Measurements from ENCODE around the gene ACSBG1. TPM values are rescaled to one million over a fixed set of nuclear protein-coding genes. Genes with fewer than 3 reads are reported as not detected.

Gene ACSBG1, protein sequence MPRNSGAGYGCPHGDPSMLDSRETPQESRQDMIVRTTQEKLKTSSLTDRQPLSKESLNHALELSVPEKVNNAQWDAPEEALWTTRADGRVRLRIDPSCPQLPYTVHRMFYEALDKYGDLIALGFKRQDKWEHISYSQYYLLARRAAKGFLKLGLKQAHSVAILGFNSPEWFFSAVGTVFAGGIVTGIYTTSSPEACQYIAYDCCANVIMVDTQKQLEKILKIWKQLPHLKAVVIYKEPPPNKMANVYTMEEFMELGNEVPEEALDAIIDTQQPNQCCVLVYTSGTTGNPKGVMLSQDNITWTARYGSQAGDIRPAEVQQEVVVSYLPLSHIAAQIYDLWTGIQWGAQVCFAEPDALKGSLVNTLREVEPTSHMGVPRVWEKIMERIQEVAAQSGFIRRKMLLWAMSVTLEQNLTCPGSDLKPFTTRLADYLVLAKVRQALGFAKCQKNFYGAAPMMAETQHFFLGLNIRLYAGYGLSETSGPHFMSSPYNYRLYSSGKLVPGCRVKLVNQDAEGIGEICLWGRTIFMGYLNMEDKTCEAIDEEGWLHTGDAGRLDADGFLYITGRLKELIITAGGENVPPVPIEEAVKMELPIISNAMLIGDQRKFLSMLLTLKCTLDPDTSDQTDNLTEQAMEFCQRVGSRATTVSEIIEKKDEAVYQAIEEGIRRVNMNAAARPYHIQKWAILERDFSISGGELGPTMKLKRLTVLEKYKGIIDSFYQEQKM
- total RNA-seq, result under 1 TPM in 1 of 2 experiments, not detected in 1; 0.25 TPM

DNA sequence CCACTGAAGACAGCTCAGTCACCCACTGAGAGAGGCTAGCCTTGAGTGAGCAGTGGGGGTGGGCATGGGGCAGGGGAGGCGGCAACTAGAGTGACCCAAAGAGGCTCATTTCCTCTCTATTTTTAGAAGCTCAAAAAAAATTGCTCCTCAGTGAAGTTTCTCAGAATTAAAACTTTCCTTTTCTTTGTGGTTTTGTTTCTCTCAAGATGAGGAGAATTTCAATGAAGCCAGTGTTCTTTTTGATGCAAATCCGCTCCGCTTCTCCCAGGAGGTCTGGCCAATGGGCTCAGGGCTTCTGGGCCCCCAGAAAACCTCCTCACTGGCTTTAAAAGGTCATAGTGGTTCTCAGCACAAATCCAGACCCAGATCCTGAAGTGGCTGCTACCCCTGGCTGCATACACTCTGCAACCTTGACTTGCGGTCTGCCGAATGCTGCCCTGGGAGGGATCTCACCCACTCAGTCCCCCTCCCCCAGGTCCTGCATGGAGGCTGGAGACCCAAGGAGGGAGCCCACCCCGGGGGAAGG is at the start of gene ACSBG1:
TSS of gene ACSBG1 (minus strand) at position 51 of the 526 bp plus-strand sequence. CDS start 64 bp downstream, outside the sequence.
- Mint-ChIP-seq H3K36me3 (no peaks in the 10 kb centered on the region), H3K27ac (peak within 1 kb of the TSS; percentile 45), H3K4me3 (peak within 1 kb of the TSS; percentile 52), H3K9me3 (no peaks in the 10 kb centered on the region), H3K4me1 (peaks cover 18% of the 10 kb centered on the region), H3K27me3 (peaks cover 8% of the 10 kb centered on the region)
- DNase-seq (no peak), ATAC-seq (ENCODE audit: low read depth) (no peak)
- POLR2A ChIA-PET, result no interaction called here

DNA sequence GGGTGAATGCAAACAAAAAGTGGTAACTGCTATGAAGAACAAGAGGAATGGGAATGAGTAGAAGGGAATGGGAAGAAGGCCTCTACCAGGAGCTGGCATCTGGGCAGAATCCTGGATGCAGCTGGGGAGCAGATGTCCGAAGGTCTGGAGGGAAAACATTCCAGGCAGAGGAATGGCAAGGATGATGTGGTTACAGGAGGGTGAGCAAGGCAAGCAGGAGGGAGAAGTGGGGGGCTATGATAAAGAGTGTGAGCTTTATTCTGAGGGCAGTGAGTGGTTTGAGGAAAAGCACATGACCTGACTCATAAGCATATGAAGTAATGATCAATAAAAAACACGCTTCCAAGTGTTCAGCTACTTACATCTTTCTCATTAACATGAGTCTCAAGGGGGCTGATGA is 48.0 kb upstream of the ACSBG1 start:
- Mint-ChIP-seq H3K36me3 (peaks cover 17% of the 10 kb centered on the region), H3K9me3 (no peaks in the 10 kb centered on the region), H3K4me3 (no peak overlapping the region), H3K27me3 (no peaks in the 10 kb centered on the region), H3K27ac (no peak overlapping the region), H3K4me1 (peaks cover 5% of the 10 kb centered on the region)
- POLR2A ChIA-PET, result no interaction called here
- no peak for DNase-seq
- ATAC-seq (ENCODE audit: low read depth), result no peak

DNA sequence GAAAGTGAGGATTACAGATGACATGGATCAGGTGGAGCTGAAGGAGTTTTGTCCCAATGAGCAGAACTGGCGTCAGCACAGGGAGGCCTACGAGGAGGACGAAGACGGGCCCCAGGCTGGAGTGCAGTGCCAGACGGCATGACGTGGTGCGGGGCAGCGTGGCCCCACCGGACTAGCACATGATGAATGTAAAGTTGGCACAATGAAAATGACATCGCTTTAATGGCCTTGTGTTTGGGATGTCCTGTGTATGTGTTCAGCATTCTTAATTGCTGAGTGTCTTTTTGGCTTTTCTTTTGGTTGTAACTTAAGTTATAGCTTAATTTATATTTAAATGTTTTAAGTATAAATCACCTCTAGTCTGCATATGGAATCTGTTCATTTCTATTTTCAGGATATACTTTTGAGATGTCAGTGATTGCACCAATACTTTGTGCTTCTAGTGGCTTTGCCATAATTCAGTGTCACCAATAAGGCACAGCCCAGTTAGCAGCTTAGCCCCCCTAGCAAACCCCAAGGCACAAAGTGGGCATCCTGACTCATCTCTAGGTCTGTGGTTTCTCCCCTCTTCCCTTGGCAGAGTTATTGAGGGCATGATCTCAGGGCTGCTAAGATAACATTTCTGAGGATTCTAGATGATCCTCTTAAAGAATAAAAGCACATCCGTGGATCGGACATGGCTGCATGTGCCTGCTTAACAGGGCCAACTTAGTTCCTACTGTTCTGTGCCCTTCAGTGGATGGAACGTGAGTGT is 46.1 kb upstream of the ACSBG1 start:
- Mint-ChIP-seq H3K27me3 (no peaks in the 10 kb centered on the region), H3K27ac (no peak overlapping the region), H3K9me3 (no peaks in the 10 kb centered on the region), H3K36me3 (peaks cover 10% of the 10 kb centered on the region), H3K4me1 (peaks cover 3% of the 10 kb centered on the region), H3K4me3 (no peak overlapping the region)
- DNase-seq, result no peak
- POLR2A ChIA-PET, result interaction anchor here (1.0 kb wide), 1 partner anchor 19 kb away, joined by 3 read pairs; the partner anchor contains the start of gene SKIC8
- ATAC-seq (ENCODE audit: low read depth), result no peak

DNA sequence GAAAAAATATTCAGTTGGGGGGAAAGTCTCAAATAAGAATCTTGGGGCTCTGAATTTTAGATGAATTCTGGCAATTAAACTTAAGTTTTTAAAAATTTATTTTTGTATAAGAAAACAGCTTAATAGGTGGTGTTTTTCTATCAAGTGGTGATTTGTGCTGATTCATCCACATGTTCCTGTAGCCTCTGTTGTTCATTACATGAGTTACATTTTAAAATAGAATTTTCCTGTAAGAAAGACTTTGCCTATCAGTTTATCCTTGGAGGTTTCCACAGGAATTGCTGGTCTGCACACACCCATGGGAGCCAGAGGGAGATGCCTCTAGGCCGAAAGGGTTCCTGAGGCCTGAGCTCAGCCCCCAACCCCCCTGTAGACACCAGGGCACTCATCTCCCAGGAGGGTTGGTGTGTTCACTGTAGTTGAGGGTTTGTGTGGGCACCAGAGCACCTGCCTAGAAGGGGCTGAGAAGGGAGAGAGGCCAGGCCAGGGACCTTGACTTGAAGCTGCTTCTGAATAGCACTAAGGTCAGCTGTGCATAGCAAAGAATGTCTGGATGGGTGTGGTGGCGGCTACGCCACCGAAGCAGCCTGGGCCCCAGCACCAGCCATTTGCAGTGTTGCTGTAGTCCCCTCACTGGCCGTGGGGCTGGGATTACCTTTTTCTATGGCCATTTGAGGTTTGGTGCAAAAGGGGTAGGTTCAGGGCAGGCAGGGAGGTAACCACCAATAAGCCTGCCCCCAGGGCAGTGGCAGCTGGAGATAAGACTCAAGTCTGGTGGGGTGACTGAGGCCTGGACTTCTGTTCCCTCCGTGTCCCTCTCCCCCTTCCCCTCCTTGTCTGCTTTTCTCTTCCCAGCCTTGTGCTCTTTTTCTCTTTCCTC is 41.9 kb upstream of the ACSBG1 start:
- no peak for DNase-seq
- POLR2A ChIA-PET, result no interaction called here
- H3K4me1 Mint-ChIP-seq, result peaks cover 3% of the 10 kb centered on the region
- H3K27me3 Mint-ChIP-seq, result no peaks in the 10 kb centered on the region
- peaks cover 9% of the 10 kb centered on the region for H3K36me3 Mint-ChIP-seq
- H3K27ac Mint-ChIP-seq, result no peak overlapping the region
- H3K9me3 Mint-ChIP-seq, result no peaks in the 10 kb centered on the region
- no peak for ATAC-seq (ENCODE audit: low read depth)
- H3K4me3 Mint-ChIP-seq, result no peak overlapping the region

DNA sequence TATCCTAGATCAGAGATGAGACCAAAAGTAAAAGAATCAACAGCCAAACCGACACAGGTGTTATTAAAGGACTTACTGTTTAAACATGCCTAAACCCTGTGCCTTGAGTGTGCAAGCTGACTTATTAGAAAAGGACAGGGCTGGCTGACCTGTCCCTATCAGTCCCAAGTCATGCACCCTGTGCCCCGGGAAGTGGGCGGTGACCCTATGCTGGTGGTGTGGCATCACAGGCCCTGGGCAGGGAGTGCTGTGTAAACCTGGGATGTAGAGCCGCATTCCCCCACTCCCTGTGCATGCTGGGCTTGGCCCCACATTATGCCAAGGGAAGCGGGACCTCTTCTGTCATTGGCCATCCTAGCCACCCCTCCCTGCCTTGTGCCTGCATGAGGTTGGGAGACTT is 40.6 kb upstream of the ACSBG1 start:
- H3K4me3 Mint-ChIP-seq, result no peak overlapping the region
- no peak overlapping the region for H3K27ac Mint-ChIP-seq
- peaks cover 5% of the 10 kb centered on the region for H3K4me1 Mint-ChIP-seq
- POLR2A ChIA-PET, result no interaction called here
- H3K27me3 Mint-ChIP-seq, result no peaks in the 10 kb centered on the region
- peaks cover 9% of the 10 kb centered on the region for H3K36me3 Mint-ChIP-seq
- DNase-seq (no peak), ATAC-seq (ENCODE audit: low read depth) (no peak)
- no peaks in the 10 kb centered on the region for H3K9me3 Mint-ChIP-seq

DNA sequence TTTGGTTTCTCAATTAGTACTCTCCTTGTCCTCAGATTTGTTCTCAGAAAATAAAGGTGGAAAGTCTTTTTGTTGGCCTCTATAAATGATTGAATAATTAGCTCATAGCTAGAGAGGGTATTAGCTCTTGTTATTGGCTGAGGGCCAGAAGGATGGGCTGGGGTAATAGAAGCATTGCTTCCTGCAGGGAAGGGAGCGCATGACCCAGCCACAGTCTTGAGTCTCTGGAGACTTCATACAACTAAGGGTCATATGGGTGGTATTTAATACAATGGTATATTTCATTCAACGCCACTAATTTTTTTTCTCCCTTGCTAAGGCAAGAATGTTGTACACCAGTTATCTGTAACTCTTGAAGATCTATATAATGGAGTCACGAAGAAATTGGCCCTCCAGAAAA is 38.4 kb upstream of the ACSBG1 start:
- POLR2A ChIA-PET, result no interaction called here
- no peak overlapping the region for H3K27ac Mint-ChIP-seq
- no peak for ATAC-seq (ENCODE audit: low read depth)
- peaks cover 8% of the 10 kb centered on the region for H3K4me1 Mint-ChIP-seq
- H3K27me3 Mint-ChIP-seq, result no peaks in the 10 kb centered on the region
- no peaks in the 10 kb centered on the region for H3K9me3 Mint-ChIP-seq
- H3K4me3 Mint-ChIP-seq, result no peak overlapping the region
- no peak for DNase-seq
- H3K36me3 Mint-ChIP-seq, result peaks cover 3% of the 10 kb centered on the region

DNA sequence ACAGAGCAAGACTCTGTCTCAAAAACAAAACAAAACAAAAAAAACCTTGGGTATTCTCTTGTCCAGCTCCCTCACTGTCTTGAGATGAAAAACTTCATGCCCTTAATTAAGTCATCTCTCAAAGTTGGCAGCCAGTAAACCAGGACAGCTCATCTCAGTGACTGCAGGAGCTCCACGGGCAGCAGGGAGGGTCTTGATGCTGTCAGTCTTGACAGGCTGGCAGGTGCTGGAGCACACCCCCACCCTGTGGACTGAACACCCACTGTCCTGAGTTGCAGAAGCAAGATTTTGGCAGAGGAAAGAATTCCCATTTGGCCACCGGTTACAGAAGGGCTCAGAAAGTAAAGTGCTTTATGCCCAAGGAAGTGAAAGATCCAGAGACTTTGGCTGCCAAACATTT is 38.0 kb upstream of the ACSBG1 start:
- ATAC-seq (ENCODE audit: low read depth) (no peak), DNase-seq (no peak)
- POLR2A ChIA-PET, result no interaction called here
- H3K4me1 Mint-ChIP-seq, result peaks cover 10% of the 10 kb centered on the region
- peaks cover 3% of the 10 kb centered on the region for H3K36me3 Mint-ChIP-seq
- no peaks in the 10 kb centered on the region for H3K9me3 Mint-ChIP-seq
- no peak overlapping the region for H3K27ac Mint-ChIP-seq
- H3K4me3 Mint-ChIP-seq, result no peak overlapping the region
- no peaks in the 10 kb centered on the region for H3K27me3 Mint-ChIP-seq

DNA sequence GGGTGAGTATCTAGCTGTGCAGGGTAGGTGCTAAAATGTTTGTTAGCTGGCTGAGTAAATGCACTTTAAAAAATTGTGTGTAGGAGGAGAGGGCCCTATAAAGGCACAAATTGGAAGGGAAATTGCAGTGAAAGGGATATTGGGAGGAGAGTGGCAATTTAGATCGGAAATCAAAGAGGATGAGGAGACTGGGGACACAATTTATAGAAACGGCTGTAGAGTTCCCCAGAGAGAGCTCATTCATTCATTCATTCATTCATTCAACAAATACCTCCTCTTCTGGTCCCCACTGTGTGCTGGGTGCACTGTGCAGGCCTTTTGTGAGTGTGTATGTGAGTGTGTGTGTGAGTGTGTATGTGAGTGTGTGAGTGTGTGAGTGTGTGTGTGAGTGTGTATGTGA is 32.4 kb upstream of the ACSBG1 start:
- ATAC-seq (ENCODE audit: low read depth), result no peak
- peaks cover 30% of the 10 kb centered on the region for H3K4me1 Mint-ChIP-seq
- no peak for DNase-seq
- H3K27me3 Mint-ChIP-seq, result no peaks in the 10 kb centered on the region
- peaks cover 2% of the 10 kb centered on the region for H3K36me3 Mint-ChIP-seq
- peak overlapping the region; percentile 18 for H3K27ac Mint-ChIP-seq
- H3K4me3 Mint-ChIP-seq, result peak overlapping the region; percentile 26
- POLR2A ChIA-PET, result interaction anchor here (2.4 to 3.4 kb wide), 3 partner anchors 32 to 274 kb away, joined by 7 to 33 read pairs (median 11); partner anchors contain the start of genes IREB2, PSMA4 and SKIC8
- H3K9me3 Mint-ChIP-seq, result no peaks in the 10 kb centered on the region

DNA sequence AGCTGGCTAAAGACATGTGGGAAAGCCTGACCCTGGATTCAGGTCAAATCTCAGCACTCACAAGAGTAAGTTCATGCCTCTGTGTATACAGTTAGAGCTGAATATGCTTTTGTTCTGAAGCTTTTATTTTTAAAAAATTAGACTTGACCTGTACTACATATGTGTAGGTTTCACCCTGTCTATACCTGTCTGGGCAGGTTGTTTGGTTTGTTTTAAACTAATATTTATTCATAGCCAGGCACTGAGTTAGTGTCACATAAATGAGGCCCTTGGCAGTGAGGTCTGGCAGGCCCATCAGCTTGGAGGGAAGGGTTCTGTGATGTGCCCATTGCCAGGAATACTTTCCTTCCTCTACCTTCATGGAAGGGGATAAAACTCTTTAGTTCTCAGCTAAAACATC is 31.9 kb upstream of the ACSBG1 start:
- Mint-ChIP-seq H3K27ac (no peak overlapping the region), H3K4me3 (peak overlapping the region; percentile 88), H3K36me3 (peaks cover 2% of the 10 kb centered on the region), H3K9me3 (no peaks in the 10 kb centered on the region), H3K4me1 (peaks cover 30% of the 10 kb centered on the region), H3K27me3 (no peaks in the 10 kb centered on the region)
- ATAC-seq (ENCODE audit: low read depth) (no peak), DNase-seq (no peak)
- POLR2A ChIA-PET, result interaction anchor here (2.4 to 3.4 kb wide), 3 partner anchors 33 to 274 kb away, joined by 7 to 33 read pairs (median 11); partner anchors contain the start of genes IREB2, PSMA4 and SKIC8

DNA sequence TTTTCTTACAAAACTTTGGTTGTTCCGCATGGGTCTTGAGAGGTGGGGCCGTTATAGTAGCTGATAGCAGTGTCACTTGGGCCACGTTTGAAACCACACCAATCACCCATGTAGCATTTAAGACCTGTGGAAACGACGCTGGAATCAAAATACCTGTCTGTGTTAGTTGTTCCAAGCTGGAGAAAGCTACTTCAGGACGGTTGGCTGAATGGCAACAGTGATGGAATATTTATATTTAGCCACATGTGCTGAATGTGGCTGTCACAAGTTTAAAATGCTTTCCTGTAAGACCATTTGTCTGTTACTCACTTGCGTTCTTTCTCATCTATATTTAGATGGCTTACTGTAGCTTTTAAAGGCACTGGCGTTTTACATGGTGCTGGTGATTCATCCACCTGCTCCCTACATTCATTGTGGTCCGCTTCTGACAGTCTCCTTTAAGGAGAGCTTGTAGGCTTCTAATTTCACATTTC is 31.4 kb upstream of the ACSBG1 start:
- Mint-ChIP-seq H3K27ac (peak overlapping the region; percentile 89), H3K36me3 (peaks cover 2% of the 10 kb centered on the region), H3K4me1 (peaks cover 30% of the 10 kb centered on the region), H3K9me3 (no peaks in the 10 kb centered on the region), H3K4me3 (peak overlapping the region; percentile 88), H3K27me3 (no peaks in the 10 kb centered on the region)
- POLR2A ChIA-PET, result interaction anchor here (2.4 to 3.4 kb wide), 3 partner anchors 33 to 275 kb away, joined by 7 to 33 read pairs (median 11); partner anchors contain the start of genes IREB2, PSMA4 and SKIC8
- DNase-seq (no peak), ATAC-seq (ENCODE audit: low read depth) (no peak)

DNA sequence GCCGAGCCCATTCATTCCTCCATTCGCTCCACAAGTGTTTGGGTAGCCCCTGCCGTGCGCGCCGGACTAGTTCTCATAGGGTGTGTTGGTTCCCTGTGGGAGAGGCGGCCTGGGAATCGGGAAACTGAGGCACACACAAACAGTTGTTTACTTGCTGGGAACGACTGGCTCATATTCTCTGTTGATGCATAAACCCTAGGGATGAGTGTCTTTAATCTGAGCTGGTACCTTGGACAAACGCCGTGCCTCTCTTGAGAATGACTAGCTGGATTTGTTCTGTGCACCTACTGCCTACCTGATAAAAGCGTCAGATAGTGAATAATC is 30.7 kb upstream of the ACSBG1 start:
- ATAC-seq (ENCODE audit: low read depth) (no peak), DNase-seq (no peak)
- Mint-ChIP-seq H3K27me3 (no peaks in the 10 kb centered on the region), H3K9me3 (no peaks in the 10 kb centered on the region), H3K36me3 (peaks cover 2% of the 10 kb centered on the region), H3K27ac (peak overlapping the region; percentile 89), H3K4me3 (peak overlapping the region; percentile 88), H3K4me1 (peaks cover 26% of the 10 kb centered on the region)
- POLR2A ChIA-PET, result interaction anchor here (0.7 to 3.4 kb wide), 5 partner anchors 14 to 275 kb away, joined by 3 to 33 read pairs (median 7); partner anchors contain the start of genes IREB2, PSMA4 and SKIC8
